BJ (cell line): ENCODE results near the gene TMEM121B. TPM values are rescaled to one million over a fixed set of nuclear protein-coding genes. Genes with fewer than 3 reads are reported as not detected.

Source experiments
- CTCF ChIA-PET: fragments of 350-600 bp; formaldehyde crosslinking; extraction: SDS; loops from one replicate; lab custom pipeline; 2021; ENCODE audit warnings: antibody characterized with exemption, inconsistent platforms; lab: Yijun Ruan, JAX
- POLR2A ChIA-PET: fragments of 300-600 bp; sonication (Branson Sonifier 250); formaldehyde crosslinking; extraction: SDS; loops from one replicate; lab custom pipeline; 2021; ENCODE audit warnings: antibody characterized with exemption; lab: Charles Lee
- DNase-seq: peaks from one replicate; pipeline ENCODE4 v3.0.0-alpha.2; 2011; ENCODE audit warnings: low read depth
- H3K27me3 ChIP-seq: 2 replicates; pipeline ENCODE4 v1.6.0; 2011; ENCODE audit warnings: low read length; ENCODE audit not compliant: control insufficient read depth, insufficient read depth
- H3K36me3 ChIP-seq: 2 replicates; pipeline ENCODE4 v1.5.1; 2011; ENCODE audit warnings: low read length; ENCODE audit not compliant: control insufficient read depth, insufficient read depth
- H3K4me3 ChIP-seq: 2 replicates; pipeline ENCODE4 v1.5.1; 2011; ENCODE audit warnings: low read depth, mild to moderate bottlenecking, control low read depth, low read length
- polyA minus RNA-seq: library from RNA; depleted of rRNA, polyadenylated mRNA; stranded (reverse); fragments of >200 nt; gene quantifications from 2 replicates; pipeline ENCODE4 v1.2.3, GENCODE V29; 2011; rRNA and poly(A)+ RNA removed
- polyA plus RNA-seq: library from polyadenylated mRNA; depleted of rRNA; stranded (reverse); fragments of >200 nt; gene quantifications from 2 replicates; pipeline ENCODE4 v1.2.3, GENCODE V29; 2011; rRNA removed
- TF ChIP-seq, protein P1 (sequence below): IDR thresholded peaks from 2 replicates; pipeline ENCODE4 v1.5.1; 2011; ENCODE audit warnings: low read depth, mild to moderate bottlenecking, control low read depth, inconsistent platforms, low read length, moderate library complexity; ENCODE audit not compliant: insufficient read depth

The TMEM121B gene
- polyA plus RNA-seq (0.04 and 0.05 TPM in 2 replicates), polyA minus RNA-seq (0.10 and 0.19 TPM in 2 replicates)

DNA sequence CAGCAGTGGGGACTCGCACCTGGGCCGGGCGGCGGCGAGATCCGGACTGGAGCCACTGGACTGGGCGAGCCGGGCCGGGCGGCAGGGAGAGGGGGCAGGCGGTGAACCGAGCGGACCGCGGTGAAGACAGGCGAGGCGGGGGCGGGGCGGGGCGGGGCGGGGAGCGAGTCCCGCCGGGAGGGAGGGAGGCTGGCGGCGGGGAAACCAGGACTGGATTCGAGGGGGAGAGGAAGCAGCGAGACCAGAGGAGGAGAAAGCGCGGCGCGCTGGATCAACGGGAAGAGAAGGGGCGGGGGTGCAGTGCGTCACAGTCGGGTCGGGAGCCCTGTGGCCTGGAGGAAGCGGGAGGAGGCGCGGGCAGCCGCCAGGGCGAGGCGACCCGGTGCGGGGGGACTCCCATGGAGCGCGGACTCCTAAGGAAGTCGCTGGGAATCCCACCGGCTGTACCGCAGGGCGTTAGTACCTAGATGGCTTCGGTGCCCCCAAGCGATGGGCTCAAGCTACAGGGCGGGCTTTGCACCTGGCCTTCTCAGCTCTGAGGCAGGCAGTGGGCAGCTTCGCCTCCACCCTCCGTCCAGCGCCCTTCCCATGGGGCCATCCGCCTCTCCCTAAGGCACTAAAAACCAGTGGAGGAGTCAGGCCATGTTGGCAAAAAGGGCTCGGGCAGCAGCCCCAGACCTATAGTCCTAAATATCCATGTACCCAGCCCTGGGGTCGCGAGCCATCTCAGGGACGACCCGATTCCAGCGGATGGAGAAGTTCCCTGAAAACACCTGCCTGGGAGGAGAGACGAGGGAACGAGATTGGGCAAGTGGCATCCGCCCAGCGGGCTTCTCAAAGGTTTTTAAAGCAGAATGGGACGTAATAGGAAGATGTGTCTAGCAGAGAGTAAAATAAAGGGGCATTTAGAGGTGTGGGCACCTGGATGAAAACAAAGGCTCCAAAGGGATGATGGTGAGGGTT lies at the start of gene TMEM121B:
Gene TMEM121B, minus strand, starts transcription at position 128 of the 963 bp plus-strand sequence. CDS start 233 bp downstream, outside the sequence.
- peak within 1 kb of the TSS; percentile 36 for H3K4me3 ChIP-seq
- TF ChIP-seq, protein P1, sequence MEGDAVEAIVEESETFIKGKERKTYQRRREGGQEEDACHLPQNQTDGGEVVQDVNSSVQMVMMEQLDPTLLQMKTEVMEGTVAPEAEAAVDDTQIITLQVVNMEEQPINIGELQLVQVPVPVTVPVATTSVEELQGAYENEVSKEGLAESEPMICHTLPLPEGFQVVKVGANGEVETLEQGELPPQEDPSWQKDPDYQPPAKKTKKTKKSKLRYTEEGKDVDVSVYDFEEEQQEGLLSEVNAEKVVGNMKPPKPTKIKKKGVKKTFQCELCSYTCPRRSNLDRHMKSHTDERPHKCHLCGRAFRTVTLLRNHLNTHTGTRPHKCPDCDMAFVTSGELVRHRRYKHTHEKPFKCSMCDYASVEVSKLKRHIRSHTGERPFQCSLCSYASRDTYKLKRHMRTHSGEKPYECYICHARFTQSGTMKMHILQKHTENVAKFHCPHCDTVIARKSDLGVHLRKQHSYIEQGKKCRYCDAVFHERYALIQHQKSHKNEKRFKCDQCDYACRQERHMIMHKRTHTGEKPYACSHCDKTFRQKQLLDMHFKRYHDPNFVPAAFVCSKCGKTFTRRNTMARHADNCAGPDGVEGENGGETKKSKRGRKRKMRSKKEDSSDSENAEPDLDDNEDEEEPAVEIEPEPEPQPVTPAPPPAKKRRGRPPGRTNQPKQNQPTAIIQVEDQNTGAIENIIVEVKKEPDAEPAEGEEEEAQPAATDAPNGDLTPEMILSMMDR: no peak
- no peaks in the 10 kb centered on the region for H3K36me3 ChIP-seq
- no peak for DNase-seq
- ChIA-PET POLR2A (no interaction called here), CTCF (no interaction called here)
- peaks cover 9% of the 10 kb centered on the region for H3K27me3 ChIP-seq

GRCh38 chr22:17167486-17167885 lies 46.3 kb upstream of the TMEM121B start:
- CTCF ChIA-PET: interaction anchor here (0.5 to 1.4 kb wide), 2 partner anchors 72 to 93 kb away, joined by 4 to 6 read pairs; no protein-coding TSS in a partner anchor

GRCh38 chr22:17164392-17165024 lies 43.3 kb upstream of the TMEM121B start:
- Histone ChIP-seq H3K36me3 (no peaks in the 10 kb centered on the region), H3K27me3 (no peaks in the 10 kb centered on the region; the same call in 1 of the 2 replicates), H3K4me3 (no peak overlapping the region)
- TF ChIP-seq, protein P1: peak; percentile 23; the same call in 1 of the 2 replicates
- ChIA-PET POLR2A (no interaction called here), CTCF (interaction anchor here (9.9 kb wide), 1 partner anchor 8 kb away, joined by 104 read pairs; no protein-coding TSS in a partner anchor)
- no peak for DNase-seq

More at GRCh38 chr22:17167486-17167885, 46.3 kb upstream of the TMEM121B start:
- POLR2A ChIA-PET: no interaction called here
- Histone ChIP-seq H3K27me3 (no peaks in the 10 kb centered on the region; the same call in 1 of the 2 replicates), H3K36me3 (no peaks in the 10 kb centered on the region), H3K4me3 (no peak overlapping the region)
- TF ChIP-seq, protein P1: no peak
- DNase-seq: no peak

DNA sequence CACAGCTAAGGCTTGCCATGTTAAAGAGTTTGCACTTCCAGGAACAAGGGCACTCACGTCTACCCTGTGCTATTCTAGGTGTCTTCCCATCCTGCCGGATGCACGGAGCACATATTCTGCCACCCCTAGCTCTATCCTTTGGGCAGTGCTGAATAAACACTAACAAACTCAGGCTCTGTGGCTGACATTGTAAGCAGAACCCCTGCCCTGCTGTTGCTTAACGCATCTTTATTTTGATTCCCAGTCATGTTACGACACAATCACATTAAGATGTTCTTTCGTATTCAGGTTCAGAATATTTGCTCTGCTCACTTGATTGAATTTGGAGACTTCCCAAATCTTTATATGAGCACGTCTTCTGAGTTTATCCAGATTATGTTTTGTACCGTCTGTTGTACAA lies 41.6 kb upstream of the TMEM121B start:
- Histone ChIP-seq H3K4me3 (no peak overlapping the region), H3K27me3 (no peaks in the 10 kb centered on the region; the same call in 1 of the 2 replicates), H3K36me3 (no peaks in the 10 kb centered on the region)
- DNase-seq: no peak
- CTCF ChIA-PET: interaction anchor here (0.8 to 9.9 kb wide), 4 partner anchors 9 to 88 kb away, joined by 3 to 104 read pairs (median 3); no protein-coding TSS in a partner anchor
- POLR2A ChIA-PET: no interaction called here
- TF ChIP-seq, protein P1: no peak
